Measurements from ENCODE around the gene FBXO8. TPM values are rescaled to one million over a fixed set of nuclear protein-coding genes. Genes with fewer than 3 reads are reported as not detected.
A peak's percentile ranks its signal among the peaks of the same experiment; 100 is the strongest.

The FBXO8 gene
- total RNA-seq, 1 donor from 2014 or later = 12.4 TPM

- no peaks in the 10 kb centered on the region for H3K9me3 Mint-ChIP-seq (ENCODE audit: unreplicated experiment)
- no peak for DNase-seq (ENCODE audit: low spot score)
Measured at GRCh38 chr4:174320494-174321199, 37.2 kb upstream of the FBXO8 start.

GRCh38 chr4:174318829-174319764, 35.6 kb upstream of the FBXO8 start:
- H3K4me3 Mint-ChIP-seq (ENCODE audit: unreplicated experiment) = no peak overlapping the region
- peak; percentile 73 for TF ChIP-seq CTCF (IDR thresholded peaks at IDR 0.05; ENCODE audit: unreplicated experiment)
- peak; percentile 8 for DNase-seq (ENCODE audit: low spot score)
- H3K36me3 Mint-ChIP-seq (ENCODE audit: low read depth, unreplicated experiment) = no peaks in the 10 kb centered on the region
- peaks cover 4% of the 10 kb centered on the region for H3K4me1 Mint-ChIP-seq (ENCODE audit: unreplicated experiment)
- H3K9me3 Mint-ChIP-seq (ENCODE audit: unreplicated experiment) = no peaks in the 10 kb centered on the region
- peak overlapping the region; percentile 5 for H3K27ac Mint-ChIP-seq (ENCODE audit: unreplicated experiment)
- H3K27me3 Mint-ChIP-seq (ENCODE audit: unreplicated experiment) = no peaks in the 10 kb centered on the region

More at GRCh38 chr4:174320494-174321199, 37.2 kb upstream of the FBXO8 start:
- Mint-ChIP-seq H3K27ac (ENCODE audit: unreplicated experiment) (peak overlapping the region; percentile 0), H3K4me1 (ENCODE audit: unreplicated experiment) (peaks cover 5% of the 10 kb centered on the region), H3K4me3 (ENCODE audit: unreplicated experiment) (no peak overlapping the region), H3K36me3 (ENCODE audit: low read depth, unreplicated experiment) (no peaks in the 10 kb centered on the region), H3K27me3 (ENCODE audit: unreplicated experiment) (no peaks in the 10 kb centered on the region)
- TF ChIP-seq CTCF (IDR thresholded peaks at IDR 0.05; ENCODE audit: unreplicated experiment) = no peak

- H3K27ac Mint-ChIP-seq (ENCODE audit: unreplicated experiment) = no peak overlapping the region
- no peaks in the 10 kb centered on the region for H3K9me3 Mint-ChIP-seq (ENCODE audit: unreplicated experiment)
- peaks cover 4% of the 10 kb centered on the region for H3K4me1 Mint-ChIP-seq (ENCODE audit: unreplicated experiment)
- no peak for DNase-seq (ENCODE audit: low spot score)
- no peaks in the 10 kb centered on the region for H3K27me3 Mint-ChIP-seq (ENCODE audit: unreplicated experiment)
- no peak overlapping the region for H3K4me3 Mint-ChIP-seq (ENCODE audit: unreplicated experiment)
- TF ChIP-seq CTCF (IDR thresholded peaks at IDR 0.05; ENCODE audit: unreplicated experiment) = no peak
- H3K36me3 Mint-ChIP-seq (ENCODE audit: low read depth, unreplicated experiment) = no peaks in the 10 kb centered on the region
Measured at GRCh38 chr4:174317531-174317930, 34.1 kb upstream of the FBXO8 start.

GRCh38 chr4:174316954-174317353, 33.5 kb upstream of the FBXO8 start:
- no peak for TF ChIP-seq CTCF (IDR thresholded peaks at IDR 0.05; ENCODE audit: unreplicated experiment)
- no peaks in the 10 kb centered on the region for H3K36me3 Mint-ChIP-seq (ENCODE audit: low read depth, unreplicated experiment)
- H3K9me3 Mint-ChIP-seq (ENCODE audit: unreplicated experiment) = no peaks in the 10 kb centered on the region
- no peak for DNase-seq (ENCODE audit: low spot score)
- H3K27me3 Mint-ChIP-seq (ENCODE audit: unreplicated experiment) = no peaks in the 10 kb centered on the region
- H3K4me1 Mint-ChIP-seq (ENCODE audit: unreplicated experiment) = peaks cover 4% of the 10 kb centered on the region
- no peak overlapping the region for H3K4me3 Mint-ChIP-seq (ENCODE audit: unreplicated experiment)
- H3K27ac Mint-ChIP-seq (ENCODE audit: unreplicated experiment) = no peak overlapping the region

Measured in endothelial cell (in vitro differentiated cells).